NOMO-1 (cell line): ENCODE results near the gene POU6F1.
A peak's percentile ranks its signal among the peaks of the same experiment; 100 is the strongest.

Source experiments
- DNase-seq, 2 experiments: peaks; one replicate each; lab custom pipeline; 2025; ENCODE audit not compliant: unreplicated experiment in 2 of 2; lab: John Stamatoyannopoulos, UW

The POU6F1 gene

GRCh38 chr12:51171884-51172514 is 45.9 kb downstream of the POU6F1 start:
- peak; percentile 20 to 35 for DNase-seq

GRCh38 chr12:51163795-51164194 is 54.1 kb downstream of the POU6F1 start:
- DNase-seq = no peak

- DNase-seq = no peak
Observed at GRCh38 chr12:51162217-51162616, 55.6 kb downstream of the POU6F1 start.

GRCh38 chr12:51160814-51161459 is 56.9 kb downstream of the POU6F1 start:
- no peak for DNase-seq

GRCh38 chr12:51156245-51156765 is 61.6 kb downstream of the POU6F1 start:
- DNase-seq = no peak

- no peak for DNase-seq
Observed at GRCh38 chr12:51152953-51153352, 64.9 kb downstream of the POU6F1 start.

GRCh38 chr12:51150777-51151176 is 67.1 kb downstream of the POU6F1 start:
- no peak for DNase-seq

- no peak for DNase-seq
Observed at GRCh38 chr12:51147309-51147708, 70.6 kb downstream of the POU6F1 start.

GRCh38 chr12:51139292-51139844 is 78.5 kb downstream of the POU6F1 start:
- no peak for DNase-seq
